KMS-11 (cell line): ENCODE results near the gene HAUS8.
"Not testable (repeated sequence)": the region's sequence is repeated elsewhere in the genome, so short reads cannot be mapped to it uniquely, and the experiment has no call there.

ENCODE experiments used
- H2AFZ ChIP-seq: fragments of 200-600 bp; sonication (generic); 2 replicates; pipeline ENCODE4 v1.6.1; 2016; ENCODE audit warnings: antibody characterized with exemption, mixed run types, low read depth
- H3K27ac ChIP-seq: fragments of 200-600 bp; sonication (generic); 2 replicates; pipeline ENCODE4 v1.6.1; 2016; ENCODE audit warnings: mild to moderate bottlenecking, mixed run types
- H3K27me3 ChIP-seq: fragments of 200-600 bp; sonication (generic); 2 replicates; pipeline ENCODE4 v1.6.1; 2017; ENCODE audit warnings: mild to moderate bottlenecking, low read depth, mixed run types, moderate library complexity; ENCODE audit not compliant: insufficient read depth
- H3K36me3 ChIP-seq: fragments of 200-600 bp; sonication (generic); 2 replicates; pipeline ENCODE4 v1.6.1; 2017; ENCODE audit warnings: mild to moderate bottlenecking, mixed run types; ENCODE audit not compliant: insufficient read depth
- H3K4me1 ChIP-seq: fragments of 200-600 bp; sonication (generic); 2 replicates; pipeline ENCODE4 v1.6.1; 2016; ENCODE audit warnings: mild to moderate bottlenecking, low read depth, mixed run types; ENCODE audit not compliant: poor library complexity, severe bottlenecking
- H3K4me2 ChIP-seq: fragments of 200-600 bp; sonication (generic); 2 replicates; pipeline ENCODE4 v1.7.0; 2016; ENCODE audit warnings: mild to moderate bottlenecking, mixed run types
- H3K4me3 ChIP-seq: fragments of 200-600 bp; sonication (generic); IDR thresholded peaks from 2 replicates; pipeline ENCODE4 v1.6.1; 2017; ENCODE audit warnings: low read depth, low read length, mixed read lengths; ENCODE audit not compliant: insufficient read depth
- H3K79me2 ChIP-seq: fragments of 200-600 bp; sonication (generic); 2 replicates; pipeline ENCODE4 v1.6.1; 2016; ENCODE audit warnings: low read depth, mixed run types; ENCODE audit not compliant: insufficient read depth
- H3K9ac ChIP-seq: fragments of 200-600 bp; sonication (generic); 2 replicates; pipeline ENCODE4 v1.6.1; 2016; ENCODE audit warnings: mild to moderate bottlenecking, mixed run types
- H4K20me1 ChIP-seq: fragments of 200-600 bp; sonication (generic); 2 replicates; pipeline ENCODE4 v1.6.1; 2016; ENCODE audit warnings: mild to moderate bottlenecking, mixed run types; ENCODE audit not compliant: insufficient read depth
- TF ChIP-seq, protein P1 (sequence below): fragments of 200-600 bp; sonication (generic); conservative IDR thresholded peaks from 2 replicates; pipeline ENCODE4 v1.6.1; 2017; ENCODE audit warnings: low read depth, mild to moderate bottlenecking, antibody characterized with exemption, low read length, moderate library complexity, mixed read lengths

Gene HAUS8

DNA sequence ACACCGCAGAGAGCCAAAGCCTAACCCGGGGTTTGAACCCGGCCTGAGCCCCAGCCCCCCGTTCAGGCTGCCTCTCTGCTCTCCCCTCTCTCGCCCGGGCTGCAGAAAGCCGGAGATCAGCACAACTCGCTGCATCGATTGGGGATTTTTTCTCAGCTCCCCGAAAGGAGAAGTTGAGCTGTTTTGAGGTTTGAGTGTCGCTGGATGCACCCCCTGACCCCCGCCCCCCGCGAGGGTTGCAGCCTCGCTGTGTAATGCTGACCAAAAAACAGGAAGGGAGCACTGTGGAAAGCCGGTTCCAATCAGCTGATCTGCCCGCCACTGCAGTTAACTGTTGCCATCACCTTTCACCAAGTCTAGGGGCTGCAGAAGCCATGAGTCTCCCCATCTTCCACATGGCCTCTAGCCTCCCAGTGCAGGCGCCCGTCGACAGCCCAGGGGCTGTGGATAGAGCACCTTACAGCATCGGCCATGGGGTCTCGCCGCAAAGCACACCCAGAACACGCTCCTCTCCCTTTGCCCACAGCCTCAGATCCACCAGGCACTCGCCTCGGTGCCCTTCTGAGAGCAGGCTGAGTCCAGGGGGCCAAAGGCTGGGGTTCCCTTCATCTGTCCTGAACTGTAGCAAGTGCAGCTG is 34.8 kb upstream of the HAUS8 start:
- Histone ChIP-seq H3K4me1 (no peaks in the 10 kb centered on the region), H3K36me3 (no peaks in the 10 kb centered on the region)

DNA sequence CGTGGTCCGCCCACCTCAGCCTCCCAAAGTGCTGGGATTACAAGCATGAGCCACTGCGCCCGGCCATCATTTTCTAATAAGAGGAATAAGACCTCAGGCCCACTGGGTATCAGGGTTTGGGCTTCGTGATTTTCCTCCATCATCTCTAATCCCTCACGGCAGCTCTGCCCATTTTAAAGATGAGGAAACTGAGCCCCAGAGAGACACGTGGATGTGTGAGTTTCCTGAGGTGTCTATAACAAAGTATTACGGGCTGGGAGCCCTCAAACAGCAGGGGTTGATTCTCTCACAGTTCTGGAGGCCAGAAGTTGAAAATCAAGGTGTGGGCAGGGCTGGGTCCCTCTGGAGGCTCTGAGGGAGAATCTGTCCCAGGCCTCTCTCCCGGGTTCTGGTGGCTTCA is 34.0 kb upstream of the HAUS8 start:
- no peaks in the 10 kb centered on the region for H3K36me3 ChIP-seq
- TF ChIP-seq, protein P1, sequence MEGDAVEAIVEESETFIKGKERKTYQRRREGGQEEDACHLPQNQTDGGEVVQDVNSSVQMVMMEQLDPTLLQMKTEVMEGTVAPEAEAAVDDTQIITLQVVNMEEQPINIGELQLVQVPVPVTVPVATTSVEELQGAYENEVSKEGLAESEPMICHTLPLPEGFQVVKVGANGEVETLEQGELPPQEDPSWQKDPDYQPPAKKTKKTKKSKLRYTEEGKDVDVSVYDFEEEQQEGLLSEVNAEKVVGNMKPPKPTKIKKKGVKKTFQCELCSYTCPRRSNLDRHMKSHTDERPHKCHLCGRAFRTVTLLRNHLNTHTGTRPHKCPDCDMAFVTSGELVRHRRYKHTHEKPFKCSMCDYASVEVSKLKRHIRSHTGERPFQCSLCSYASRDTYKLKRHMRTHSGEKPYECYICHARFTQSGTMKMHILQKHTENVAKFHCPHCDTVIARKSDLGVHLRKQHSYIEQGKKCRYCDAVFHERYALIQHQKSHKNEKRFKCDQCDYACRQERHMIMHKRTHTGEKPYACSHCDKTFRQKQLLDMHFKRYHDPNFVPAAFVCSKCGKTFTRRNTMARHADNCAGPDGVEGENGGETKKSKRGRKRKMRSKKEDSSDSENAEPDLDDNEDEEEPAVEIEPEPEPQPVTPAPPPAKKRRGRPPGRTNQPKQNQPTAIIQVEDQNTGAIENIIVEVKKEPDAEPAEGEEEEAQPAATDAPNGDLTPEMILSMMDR = no peak
- no peaks in the 10 kb centered on the region for H3K27me3 ChIP-seq
- no peaks in the 10 kb centered on the region for H3K4me1 ChIP-seq
- no peaks in the 10 kb centered on the region for H4K20me1 ChIP-seq
- H3K27ac ChIP-seq = no peak overlapping the region
- no peak overlapping the region for H3K9ac ChIP-seq
- H2AFZ ChIP-seq = no peak overlapping the region
- no peak overlapping the region for H3K4me3 ChIP-seq
- H3K4me2 ChIP-seq = no peak overlapping the region
- no peaks in the 10 kb centered on the region for H3K79me2 ChIP-seq

More for the DNA sequence above, 34.8 kb upstream of the HAUS8 start:
- Histone ChIP-seq H3K27me3 (no peaks in the 10 kb centered on the region), H2AFZ (no peak overlapping the region), H4K20me1 (no peaks in the 10 kb centered on the region), H3K79me2 (no peaks in the 10 kb centered on the region), H3K9ac (no peak overlapping the region), H3K4me2 (no peak overlapping the region), H3K27ac (no peak overlapping the region), H3K4me3 (no peak overlapping the region)
- TF ChIP-seq, protein P1 = no peak

DNA sequence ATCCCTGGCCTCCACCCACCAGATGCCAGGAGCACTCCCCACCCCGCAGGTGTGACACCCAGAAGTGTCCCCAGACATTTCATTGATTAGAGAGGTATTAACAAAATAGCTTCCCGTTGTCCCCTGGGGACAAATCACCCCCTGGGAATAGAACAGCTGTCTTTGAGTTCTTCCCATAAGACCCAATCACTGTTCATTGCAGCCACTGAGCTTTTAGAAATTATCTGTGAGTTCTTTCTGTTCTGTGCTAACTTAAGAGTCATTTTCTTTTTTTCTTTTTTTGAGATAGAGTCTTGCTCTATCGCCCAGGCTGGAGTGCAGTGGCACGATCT is 33.2 kb upstream of the HAUS8 start:
- no peaks in the 10 kb centered on the region for H3K79me2 ChIP-seq
- TF ChIP-seq, protein P1 = no peak
- no peak overlapping the region for H3K9ac ChIP-seq
- no peaks in the 10 kb centered on the region for H3K4me1 ChIP-seq
- H2AFZ ChIP-seq = no peak overlapping the region
- H3K27me3 ChIP-seq = no peaks in the 10 kb centered on the region
- no peak overlapping the region for H3K4me2 ChIP-seq
- no peak overlapping the region for H3K27ac ChIP-seq
- H3K36me3 ChIP-seq = no peaks in the 10 kb centered on the region
- no peaks in the 10 kb centered on the region for H4K20me1 ChIP-seq
- H3K4me3 ChIP-seq = no peak overlapping the region

DNA sequence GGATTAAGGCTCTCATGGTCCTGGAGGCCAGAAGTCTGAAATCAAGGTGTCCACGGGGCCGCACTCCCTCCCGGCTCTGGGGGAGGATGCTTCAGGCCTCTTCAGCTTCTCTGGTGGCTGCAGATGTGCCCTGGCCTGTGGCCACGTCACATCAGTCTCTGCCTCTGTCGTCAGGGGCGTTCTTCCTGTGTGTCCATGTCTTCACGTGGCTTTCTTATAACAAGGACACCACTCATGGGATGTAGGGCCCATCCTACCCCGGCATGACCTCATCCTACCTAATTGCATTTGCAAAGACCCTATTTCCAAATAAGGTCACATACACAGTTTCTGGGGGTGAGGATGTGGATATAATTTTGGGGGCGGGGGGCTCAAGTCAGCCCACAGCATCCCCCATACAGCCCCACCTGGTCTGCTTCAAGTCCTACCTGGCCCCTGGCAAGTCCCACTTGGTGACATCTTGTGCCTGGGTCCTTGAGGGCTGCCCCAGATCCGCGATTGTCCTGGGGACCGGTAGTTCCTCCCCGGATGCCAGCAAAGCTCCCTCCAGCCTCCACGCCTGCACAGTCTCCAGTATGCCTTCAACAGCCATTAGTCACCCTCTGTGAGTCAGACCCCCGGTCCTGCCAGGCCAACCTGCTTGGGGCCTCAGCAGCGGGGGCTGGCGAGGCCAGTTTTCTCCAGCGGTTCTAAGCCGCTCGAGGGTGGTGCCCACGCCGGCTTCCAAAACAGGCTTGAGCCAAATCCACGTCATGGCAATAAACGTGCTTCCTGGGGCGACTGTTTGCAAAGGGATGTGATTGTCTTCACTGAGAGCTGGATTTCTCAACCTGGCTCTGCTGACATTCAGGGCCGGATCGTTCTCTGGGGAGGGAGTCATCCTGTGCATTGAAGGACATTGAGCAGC is 32.5 kb upstream of the HAUS8 start:
- no peak overlapping the region for H2AFZ ChIP-seq
- H3K27me3 ChIP-seq = no peaks in the 10 kb centered on the region
- no peaks in the 10 kb centered on the region for H3K79me2 ChIP-seq
- H3K4me2 ChIP-seq = no peak overlapping the region
- no peak overlapping the region for H3K9ac ChIP-seq
- no peaks in the 10 kb centered on the region for H3K36me3 ChIP-seq
- TF ChIP-seq, protein P1 = no peak
- H3K4me1 ChIP-seq = no peaks in the 10 kb centered on the region
- H3K4me3 ChIP-seq = no peak overlapping the region
- H3K27ac ChIP-seq = no peak overlapping the region
- no peaks in the 10 kb centered on the region for H4K20me1 ChIP-seq

DNA sequence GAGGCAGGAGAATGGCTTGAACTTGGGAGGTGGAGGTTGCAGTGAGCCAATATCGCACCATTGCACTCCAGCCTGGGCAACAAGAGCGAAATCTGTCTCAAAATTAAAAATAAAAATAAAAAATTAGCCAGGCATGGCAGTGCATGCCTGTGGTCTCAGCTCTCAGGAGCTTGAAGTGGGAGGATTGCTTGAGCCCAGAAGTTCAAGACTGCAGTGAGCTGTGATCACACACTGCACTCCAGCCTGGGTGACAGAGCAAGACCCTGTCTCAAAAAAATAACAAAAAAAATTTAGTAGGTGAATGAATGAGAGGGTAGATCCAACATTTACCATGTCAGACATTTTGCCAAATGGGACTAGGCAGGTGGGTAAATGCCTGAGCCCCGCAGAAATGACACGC is 31.7 kb upstream of the HAUS8 start:
- H3K27ac ChIP-seq, H3K79me2 ChIP-seq, H3K4me3 ChIP-seq, H4K20me1 ChIP-seq, H3K4me1 ChIP-seq, H3K4me2 ChIP-seq, H2AFZ ChIP-seq, H3K9ac ChIP-seq, H3K27me3 ChIP-seq, H3K36me3 ChIP-seq: not testable (repeated sequence)
